ENCODE data around the gene KRTAP5-9. TPM values are rescaled to one million over a fixed set of nuclear protein-coding genes. Genes with fewer than 3 reads are reported as not detected.
"Not testable (repeated sequence)": the region's sequence is repeated elsewhere in the genome, so short reads cannot be mapped to it uniquely, and the experiment has no call there.

The KRTAP5-9 gene
- under 1 TPM in 3 of 12 donors, not detected in 9; 0.19 to 0.34 (median 0.19) TPM for polyA plus RNA-seq (ENCODE audit: insufficient read length in 12 of 12)
- long read RNA-seq, donor 1: 0 reads
- long read RNA-seq, donor 2: 0 reads
- long read RNA-seq, donor 3: 0 reads
- long read RNA-seq, donor 4: 0 reads
- long read RNA-seq, donor 5: 0 reads
- long read RNA-seq, donor 6: 0 reads
- long read RNA-seq, donor 7: 0 reads
- long read RNA-seq, donor 8: 0 reads
- long read RNA-seq, donor 9: 0 reads
- long read RNA-seq, donor 10: 0 reads
- long read RNA-seq, donor 11: 0 reads

GRCh38 chr11:71548120-71548519 lies at the start of gene KRTAP5-9:
Gene KRTAP5-9 (plus strand): TSS chr11:71548420. CDS start chr11:71548658, 238 bp downstream.
- DNase-seq: no peak

GRCh38 chr11:71499125-71499524 lies 49.1 kb upstream of the KRTAP5-9 start:
- DNase-seq: no peak

GRCh38 chr11:71499546-71499945 lies 48.7 kb upstream of the KRTAP5-9 start:
- DNase-seq: no peak

GRCh38 chr11:71500601-71501021 lies 47.6 kb upstream of the KRTAP5-9 start:
- DNase-seq: no peak

GRCh38 chr11:71501071-71501985 lies 46.9 kb upstream of the KRTAP5-9 start:
- no peak for DNase-seq

- DNase-seq: no peak
These were observed 46.2 kb upstream of the KRTAP5-9 start for GRCh38 chr11:71502026-71502425.

- DNase-seq: no peak
These were observed 45.3 kb upstream of the KRTAP5-9 start for GRCh38 chr11:71502871-71503435.

- no peak for DNase-seq
These were observed 43.7 kb upstream of the KRTAP5-9 start for GRCh38 chr11:71504531-71504930.

- no peak for DNase-seq
These were observed 43.2 kb upstream of the KRTAP5-9 start for GRCh38 chr11:71505001-71505400.

GRCh38 chr11:71505781-71506180 lies 42.4 kb upstream of the KRTAP5-9 start:
- no peak for DNase-seq

- DNase-seq: no peak
These were observed 41.1 kb upstream of the KRTAP5-9 start for GRCh38 chr11:71507102-71507501.

GRCh38 chr11:71518506-71519471 lies 29.4 kb upstream of the KRTAP5-9 start:
- no peak for DNase-seq

GRCh38 chr11:71519546-71519945 lies 28.7 kb upstream of the KRTAP5-9 start:
- no peak for DNase-seq

GRCh38 chr11:71525188-71525937 lies 22.9 kb upstream of the KRTAP5-9 start:
- no peak for DNase-seq

GRCh38 chr11:71525938-71526495 lies 22.2 kb upstream of the KRTAP5-9 start:
- no peak for DNase-seq

GRCh38 chr11:71526796-71527575 lies 21.2 kb upstream of the KRTAP5-9 start, which contains the start of gene KRTAP5-7:
Gene KRTAP5-7 (plus strand): TSS chr11:71527267. CDS start chr11:71527301, 34 bp downstream.
- DNase-seq: not testable (repeated sequence)

GRCh38 chr11:71527576-71528210 lies 20.5 kb upstream of the KRTAP5-9 start:
- DNase-seq: no peak

GRCh38 chr11:71530602-71531001 lies 17.6 kb upstream of the KRTAP5-9 start:
- DNase-seq: no peak
